RWPE1 (cell line): ENCODE data around the gene OR8G5.

ENCODE experiments used
- CTCF ChIA-PET: fragments of 350-600 bp; sonication (Branson Sonifier 250); formaldehyde crosslinking; extraction: SDS; loops from one replicate; lab custom pipeline; 2021; lab: Yijun Ruan, JAX
- POLR2A ChIA-PET: fragments of 400-600 bp; formaldehyde crosslinking; extraction: SDS; loops from one replicate; lab custom pipeline; 2020; ENCODE audit warnings: antibody characterized with exemption; ENCODE audit not compliant: low non-redundant PET; lab: Yijun Ruan, JAX
- DNase-seq: peaks from one replicate; pipeline ENCODE4 v3.0.0; 2012; ENCODE audit warnings: low spot score
- H3K27ac ChIP-seq: fragments of 450-650 bp; 2 replicates; pipeline ENCODE4 v1.5.1; 2017
- CTCF ChIP-seq: fragments of 450-650 bp; conservative IDR thresholded peaks from 2 replicates; pipeline ENCODE4 v1.5.1; 2017; ENCODE audit warnings: low read depth, mild to moderate bottlenecking

The OR8G5 gene

GRCh38 chr11:124256076-124256475, at the start of gene OR8G5:
Gene OR8G5 (plus strand): TSS chr11:124256376. CDS start chr11:124264932, 8,556 bp downstream.
- DNase-seq = no peak
- POLR2A ChIA-PET = no interaction called here
- H3K27ac ChIP-seq = no peak within 1 kb of the TSS
- CTCF ChIA-PET = no interaction called here
- no peak for TF ChIP-seq CTCF

- CTCF ChIA-PET = no interaction called here
- DNase-seq = no peak
- no peak overlapping the region for H3K27ac ChIP-seq
- POLR2A ChIA-PET = no interaction called here
- TF ChIP-seq CTCF = no peak
Observed at GRCh38 chr11:124207102-124207792, 48.9 kb upstream of the OR8G5 start.

- ChIA-PET POLR2A (no interaction called here), CTCF (no interaction called here)
- no peak overlapping the region for H3K27ac ChIP-seq
- no peak for DNase-seq
- no peak for TF ChIP-seq CTCF
Observed at GRCh38 chr11:124209824-124210357, 46.3 kb upstream of the OR8G5 start.

GRCh38 chr11:124210421-124210820, 45.8 kb upstream of the OR8G5 start:
- DNase-seq = no peak
- ChIA-PET POLR2A (no interaction called here), CTCF (no interaction called here)
- no peak for TF ChIP-seq CTCF
- H3K27ac ChIP-seq = no peak overlapping the region

GRCh38 chr11:124211321-124211720, 44.9 kb upstream of the OR8G5 start:
- CTCF ChIA-PET = no interaction called here
- DNase-seq = no peak
- POLR2A ChIA-PET = no interaction called here

GRCh38 chr11:124214027-124214426, 42.1 kb upstream of the OR8G5 start:
- no peak for DNase-seq
- no peak overlapping the region for H3K27ac ChIP-seq
- POLR2A ChIA-PET = no interaction called here
- CTCF ChIA-PET = interaction anchor here (0.6 to 0.7 kb wide), 2 partner anchors 34 to 913 kb away, joined by 3 to 4 read pairs; no protein-coding TSS in a partner anchor
- TF ChIP-seq CTCF = no peak

More at GRCh38 chr11:124211321-124211720, 44.9 kb upstream of the OR8G5 start:
- H3K27ac ChIP-seq = no peak overlapping the region
- TF ChIP-seq CTCF = no peak
